HG02763 (cell line): ENCODE data around the gene MERTK.
"Not testable (repeated sequence)": the region's sequence is repeated elsewhere in the genome, so short reads cannot be mapped to it uniquely, and the experiment has no call there.

Source experiments
- ATAC-seq: cut with Tn5 transposase; IDR thresholded peaks from one replicate; pipeline ENCODE4 v1.9.1; 2021; ENCODE audit warnings: mild to moderate bottlenecking, moderate library complexity; ENCODE audit not compliant: unreplicated experiment

MERTK gene

DNA sequence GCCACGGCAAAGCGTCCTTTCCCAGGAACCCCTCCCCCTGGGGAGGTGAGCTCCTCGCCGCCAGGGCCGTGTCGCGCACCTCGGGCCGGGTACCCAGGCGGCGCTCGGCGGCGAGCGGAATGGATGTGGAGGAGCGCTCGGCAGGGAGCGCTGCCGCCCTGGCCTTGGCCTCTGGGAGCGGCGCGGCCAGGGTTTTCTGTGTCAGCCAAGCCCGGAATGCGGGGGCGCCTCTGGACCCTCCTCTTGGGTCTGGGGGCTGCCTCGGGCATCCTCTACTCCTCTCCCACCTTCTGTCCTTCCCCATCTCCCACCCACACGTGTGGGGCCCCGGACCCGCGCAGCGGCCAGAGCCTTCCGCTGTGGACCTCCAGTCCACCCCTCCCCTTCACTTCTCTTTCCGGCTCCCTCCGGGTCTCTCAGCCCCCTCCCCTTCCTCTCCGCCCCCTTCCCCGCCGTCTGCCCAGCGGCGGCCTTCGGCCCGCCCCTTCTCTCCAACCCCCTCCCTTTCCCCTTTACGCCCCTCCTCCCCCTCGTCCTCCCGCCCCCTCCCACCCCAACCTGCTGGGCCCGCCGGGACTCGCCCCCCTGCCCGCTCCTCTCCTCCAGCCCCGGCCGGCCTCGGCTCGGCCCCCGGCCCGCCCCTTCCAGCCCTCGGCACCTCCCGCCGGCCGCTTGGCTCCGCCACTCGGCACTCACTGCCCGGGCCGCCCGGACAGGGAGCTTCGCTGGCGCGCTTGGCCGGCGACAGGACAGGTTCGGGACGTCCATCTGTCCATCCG lies at the start of gene MERTK:
MERTK (plus strand) TSS at position 684 of the 779 bp plus-strand sequence. CDS start 129 bp downstream, outside the sequence.
- peak; percentile 55 for ATAC-seq

DNA sequence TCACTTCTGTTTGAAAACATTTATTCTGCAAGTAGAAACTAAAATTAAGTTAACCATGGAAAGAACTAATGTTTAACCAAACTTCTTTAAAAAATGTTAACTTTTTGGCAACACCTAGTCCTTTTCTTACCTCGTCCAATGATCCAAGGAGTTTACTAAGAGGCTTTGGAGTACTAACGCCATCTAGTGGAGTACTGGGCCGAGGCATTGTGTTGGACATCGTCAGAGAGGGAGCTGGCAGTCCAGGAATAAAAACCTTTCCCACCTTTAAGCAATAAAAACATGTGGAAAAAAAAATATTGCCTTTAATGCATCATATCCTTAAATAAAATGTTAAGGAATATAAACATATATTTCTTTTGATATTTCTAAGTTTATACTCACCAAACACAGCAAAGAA lies 47.8 kb upstream of the MERTK start:
- ATAC-seq = not testable (repeated sequence)

DNA sequence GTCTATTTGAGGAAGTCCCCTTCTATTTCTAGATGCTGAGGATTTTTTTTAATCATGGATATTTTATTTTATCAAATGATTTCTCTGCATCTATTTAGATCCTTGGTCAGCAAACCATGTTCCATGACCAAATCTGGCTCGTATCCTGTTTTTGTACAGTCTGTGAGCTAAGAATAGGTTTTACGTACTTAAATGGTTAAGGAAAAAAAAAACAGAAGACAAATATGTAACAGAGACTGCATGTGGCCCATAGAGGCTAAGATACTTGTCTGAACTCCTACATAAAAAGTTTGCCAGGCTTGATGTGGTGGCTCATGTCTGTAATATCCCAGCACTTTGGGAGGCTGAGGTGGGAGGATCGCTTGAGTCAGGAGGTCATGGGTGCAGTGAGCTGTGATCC lies 45.9 kb upstream of the MERTK start:
- not testable (repeated sequence) for ATAC-seq

DNA sequence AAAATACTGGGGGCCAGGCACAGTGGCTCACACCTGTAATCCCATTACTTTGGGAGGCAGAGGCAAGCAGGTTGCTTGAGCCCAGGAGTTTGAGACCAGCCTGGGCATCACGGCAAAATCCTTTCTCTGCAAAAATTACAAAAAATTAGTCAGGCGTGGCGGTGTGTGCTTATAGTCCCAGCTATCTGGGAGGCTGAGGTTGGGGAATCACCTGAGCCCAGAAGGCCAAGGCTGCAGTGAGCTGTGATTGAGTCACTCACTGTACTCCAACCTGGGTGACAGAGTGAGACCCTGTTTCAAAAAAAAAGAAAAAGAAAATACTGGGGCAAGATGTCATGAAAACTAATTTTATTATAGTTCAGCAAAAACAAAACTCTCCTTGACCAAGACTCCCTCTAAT lies 38.4 kb upstream of the MERTK start:
- not testable (repeated sequence) for ATAC-seq

DNA sequence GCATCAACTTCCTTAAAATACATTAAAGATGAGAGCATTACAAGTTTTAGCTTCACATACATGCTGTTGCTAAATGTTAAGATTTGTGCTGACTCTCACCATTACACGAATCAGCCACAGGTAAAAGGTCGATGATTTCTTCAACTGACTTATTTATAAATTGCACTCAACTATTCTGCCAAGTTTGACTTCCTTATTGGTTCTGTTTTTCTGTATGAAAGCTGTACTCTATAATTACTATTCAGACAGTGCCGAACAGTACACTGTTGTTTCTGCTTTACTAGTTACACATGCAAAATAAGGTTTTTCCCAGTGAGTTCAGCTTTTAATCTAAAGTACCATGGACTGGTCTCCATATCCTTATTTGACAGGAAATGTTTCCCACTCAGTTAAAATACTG lies 33.3 kb upstream of the MERTK start:
- ATAC-seq = not testable (repeated sequence)

DNA sequence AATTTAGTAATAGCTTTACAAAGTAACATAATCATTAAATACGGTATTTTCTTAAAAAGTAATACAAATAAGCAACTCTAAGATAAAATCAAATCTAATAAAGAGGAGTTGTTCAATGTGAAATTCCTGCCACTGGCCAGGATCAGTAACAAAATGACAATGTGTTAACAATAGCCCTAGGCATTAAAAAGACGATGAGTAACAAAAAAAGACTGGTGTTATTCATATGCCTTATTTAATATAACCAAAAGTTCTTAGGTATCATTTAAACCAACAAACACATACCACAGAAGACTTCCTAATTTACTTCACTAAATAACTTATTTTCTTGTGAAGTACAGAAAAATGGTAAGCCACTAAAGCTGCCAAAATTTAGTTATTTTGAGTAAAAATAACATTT lies 25.6 kb upstream of the MERTK start:
- ATAC-seq = not testable (repeated sequence)

DNA sequence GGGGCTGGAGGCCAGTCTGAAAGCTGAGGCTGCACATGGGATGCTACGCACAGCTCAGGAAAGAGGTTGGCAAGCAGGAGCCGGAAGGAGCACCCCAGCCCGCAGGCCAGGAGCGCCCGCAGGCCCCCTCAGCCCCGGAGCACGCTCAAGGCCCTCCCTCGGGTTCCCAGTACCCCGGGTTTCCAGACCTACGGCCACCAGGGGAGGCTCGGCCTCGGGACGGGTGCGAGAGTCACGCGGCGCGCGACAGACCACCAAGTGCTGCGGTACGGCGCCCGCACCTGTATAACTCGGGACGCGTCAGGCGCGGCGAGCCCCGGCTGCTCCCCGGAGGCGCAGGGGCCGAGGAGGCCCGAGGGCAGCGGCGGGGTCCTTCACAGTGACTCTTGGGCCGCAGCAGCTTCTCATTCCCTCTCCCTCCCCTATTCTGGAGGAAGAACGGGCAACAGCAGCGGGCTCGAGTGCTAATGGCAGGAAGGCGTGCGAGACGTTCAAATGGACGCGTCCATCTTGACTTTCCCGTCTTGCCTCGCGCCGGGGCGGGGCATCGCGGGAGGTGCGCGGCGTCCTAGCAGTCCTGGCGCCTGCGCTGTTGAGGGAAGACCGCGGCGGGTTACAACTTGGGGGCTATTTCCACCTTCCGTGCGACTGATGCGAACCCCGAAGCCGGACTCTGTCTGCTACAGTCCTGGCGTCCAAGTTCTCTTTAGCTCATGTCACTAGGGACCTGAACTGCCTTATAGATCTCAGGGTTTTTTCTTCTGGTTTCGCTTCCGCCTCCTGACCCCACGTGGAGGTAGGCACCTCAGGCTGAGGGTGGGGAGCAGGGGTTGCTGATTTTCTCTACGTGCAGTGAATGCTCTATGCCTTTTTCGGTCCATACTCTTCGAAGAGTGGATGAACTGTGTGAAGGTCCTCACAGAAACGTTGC lies 14.5 kb upstream of the MERTK start, which contains the start of gene ANAPC1:
ANAPC1 (minus strand) TSS at position 533 of the 931 bp plus-strand sequence. CDS start 3,368 bp downstream, outside the sequence.
- peak; percentile 90 for ATAC-seq

DNA sequence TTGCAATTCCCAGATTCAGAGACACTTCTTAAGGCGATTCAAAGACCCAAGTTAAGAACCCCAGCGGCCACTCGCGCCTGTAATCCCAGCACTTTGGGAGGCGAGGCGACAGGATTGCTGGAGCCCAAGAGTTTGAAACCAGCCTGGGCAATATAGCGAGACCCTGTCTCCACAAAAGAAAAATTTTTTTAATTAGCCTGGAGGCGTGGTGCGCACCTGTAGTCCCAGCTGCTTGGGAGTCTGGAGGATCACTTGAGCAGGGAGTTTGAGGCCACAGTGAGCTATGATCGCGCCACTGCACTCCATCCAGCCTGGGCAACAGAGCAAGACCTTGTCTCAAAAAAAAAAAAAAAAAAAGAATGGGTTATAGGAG lies 13.8 kb upstream of the MERTK start:
- no peak for ATAC-seq

DNA sequence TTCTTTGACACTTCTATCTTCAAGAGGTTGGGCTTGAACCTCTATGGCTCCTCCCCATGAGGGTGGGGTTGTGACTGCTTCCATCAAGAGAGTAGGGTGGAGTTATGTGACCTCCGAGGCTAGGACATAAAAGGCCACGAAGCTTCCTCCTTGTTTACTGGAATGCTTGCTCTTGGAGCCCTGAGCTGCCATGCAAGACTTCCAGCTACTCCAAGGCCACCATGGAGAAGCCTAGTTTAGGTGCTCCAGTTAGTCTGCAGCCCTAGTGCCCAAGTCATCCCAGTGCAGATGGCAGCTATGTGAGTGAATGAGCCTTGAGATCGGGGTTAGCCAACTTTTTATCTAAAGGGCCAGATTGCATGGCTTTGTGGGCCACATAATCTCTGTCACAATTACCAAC lies 2.4 kb upstream of the MERTK start:
- no peak for ATAC-seq

DNA sequence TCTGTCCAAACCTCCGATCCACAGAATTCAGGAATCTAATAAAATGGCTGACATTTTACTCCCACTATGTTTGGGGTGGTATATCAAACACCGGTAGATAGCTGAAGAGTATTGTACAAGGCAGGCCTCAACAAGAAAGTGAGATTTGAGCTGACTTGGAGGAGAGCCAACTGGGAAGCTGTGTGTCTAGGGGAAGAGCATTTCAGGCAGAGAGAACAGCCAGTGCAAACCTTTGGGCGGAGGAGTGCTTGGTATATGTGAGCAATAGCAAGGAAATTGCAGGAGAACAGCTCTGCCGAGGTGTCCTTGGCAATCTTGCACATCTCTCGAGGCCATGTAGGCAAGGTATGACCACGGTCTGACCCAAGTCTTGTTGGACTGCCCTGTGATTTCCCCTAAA lies 1.8 kb upstream of the MERTK start:
- ATAC-seq = no peak

DNA sequence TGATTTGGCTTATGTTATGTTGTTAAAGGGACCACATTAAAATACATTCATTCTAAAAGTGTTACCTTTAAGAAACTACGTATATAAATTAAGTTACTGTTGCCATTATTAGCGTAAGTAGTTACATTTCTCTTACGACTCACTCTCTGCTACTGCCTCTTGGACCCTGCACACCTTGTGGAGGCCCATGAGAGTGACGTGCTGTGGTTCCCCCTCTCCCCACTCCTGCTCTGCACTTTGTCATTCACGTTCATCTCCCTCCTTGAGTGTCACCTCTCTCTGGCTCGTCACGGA lies 830 bp upstream of the MERTK start:
- ATAC-seq = peak; percentile 14

DNA sequence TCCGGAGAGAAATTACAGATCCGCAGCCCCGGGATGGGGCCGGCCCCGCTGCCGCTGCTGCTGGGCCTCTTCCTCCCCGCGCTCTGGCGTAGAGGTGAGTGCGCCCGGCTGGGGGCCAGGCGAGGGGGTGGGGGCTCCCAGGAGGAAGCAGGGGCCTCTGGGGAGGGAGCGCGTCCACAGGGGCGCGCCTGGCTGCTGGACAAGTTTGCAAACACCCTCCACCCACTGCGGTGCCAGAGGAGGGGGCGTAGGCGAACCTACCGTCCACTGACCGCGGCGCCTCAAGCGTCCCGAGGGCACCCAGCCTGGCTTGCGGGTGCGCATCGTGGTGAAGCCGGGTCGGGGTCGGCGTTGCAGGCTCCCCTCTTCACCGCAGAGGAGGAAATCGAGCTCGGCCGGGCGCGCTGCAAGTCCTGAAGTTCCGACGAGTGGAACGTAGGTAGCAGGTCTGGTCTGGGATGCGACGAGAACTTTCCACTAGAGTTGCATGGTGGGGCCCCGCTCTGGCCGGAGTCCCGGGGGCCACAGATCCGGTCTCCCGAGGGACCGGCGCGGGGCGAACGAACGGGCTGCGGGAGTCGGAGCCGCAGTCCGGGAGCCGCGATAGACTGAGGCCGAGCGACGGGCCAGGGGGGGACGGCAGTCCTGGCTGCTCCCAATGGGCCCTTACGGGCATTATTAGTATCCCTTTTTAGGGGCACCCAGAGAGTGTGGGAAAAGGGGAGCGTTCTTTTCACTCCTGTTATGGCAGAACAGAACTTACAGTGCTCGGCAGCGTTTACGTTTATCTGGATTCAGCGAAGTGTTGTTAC lies 502 bp downstream of the MERTK start:
- ATAC-seq = no peak

DNA sequence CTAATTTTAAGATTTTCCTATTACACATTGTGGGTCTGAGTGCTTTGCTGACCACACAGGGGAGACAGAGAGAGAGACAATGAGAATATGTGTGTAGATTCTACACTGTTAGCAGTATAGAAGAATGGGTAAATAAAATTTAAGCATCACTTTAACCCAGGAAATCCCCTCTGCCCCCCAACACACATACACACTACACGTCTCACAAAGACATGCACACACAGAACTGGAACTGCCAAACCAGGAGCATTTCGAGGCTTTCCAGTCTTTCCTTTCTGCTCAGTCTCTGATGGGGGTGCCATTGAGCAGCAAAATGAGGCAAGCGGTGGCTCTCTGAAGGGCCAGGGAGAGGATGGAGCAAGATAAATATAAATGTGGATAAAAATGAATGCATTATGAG lies 2.5 kb downstream of the MERTK start:
- no peak for ATAC-seq

DNA sequence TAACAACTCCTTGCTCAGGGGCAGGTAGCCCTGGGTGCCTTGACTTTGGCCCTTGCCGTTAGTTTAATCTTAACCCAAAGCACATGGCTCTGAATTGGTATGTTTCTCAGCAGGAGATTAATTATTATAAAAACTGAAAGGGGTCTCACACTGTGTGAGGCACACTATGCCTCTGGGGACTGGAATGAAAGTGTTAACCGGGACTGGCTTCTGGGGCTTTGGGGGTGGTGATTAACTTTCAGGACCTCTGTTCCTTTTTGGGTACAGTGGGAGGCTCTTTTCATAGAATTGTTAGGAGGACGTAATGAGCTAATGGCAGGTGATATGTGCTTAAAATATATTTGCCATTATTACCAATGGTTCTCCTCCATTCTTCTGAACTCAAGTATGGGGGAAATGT lies 5.1 kb downstream of the MERTK start:
- no peak for ATAC-seq

DNA sequence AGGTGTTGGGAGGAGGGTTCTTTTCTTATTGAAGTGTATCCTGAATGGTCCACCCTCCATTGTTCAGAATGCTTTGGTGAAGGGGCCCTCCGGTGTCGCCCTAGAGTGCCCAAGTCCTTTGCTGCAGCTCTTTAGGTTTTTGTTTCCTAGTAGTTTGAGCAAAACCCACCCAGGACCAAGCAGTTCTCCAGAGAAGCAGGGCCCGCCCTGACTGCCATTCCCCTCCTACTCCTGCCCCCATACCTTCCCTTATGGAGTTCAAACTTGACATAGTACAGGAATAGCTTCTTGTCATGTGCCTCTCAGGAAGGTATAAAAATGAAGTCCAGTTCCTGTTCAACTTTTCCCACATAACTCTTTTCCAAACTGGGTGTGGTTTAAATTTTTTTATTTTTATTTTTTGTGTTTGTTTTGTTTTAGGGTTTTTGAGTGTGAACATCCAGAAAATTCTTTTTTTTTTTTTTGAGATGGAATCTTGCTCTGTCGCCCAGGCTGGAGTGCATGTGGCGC lies 5.6 kb downstream of the MERTK start:
- no peak for ATAC-seq

DNA sequence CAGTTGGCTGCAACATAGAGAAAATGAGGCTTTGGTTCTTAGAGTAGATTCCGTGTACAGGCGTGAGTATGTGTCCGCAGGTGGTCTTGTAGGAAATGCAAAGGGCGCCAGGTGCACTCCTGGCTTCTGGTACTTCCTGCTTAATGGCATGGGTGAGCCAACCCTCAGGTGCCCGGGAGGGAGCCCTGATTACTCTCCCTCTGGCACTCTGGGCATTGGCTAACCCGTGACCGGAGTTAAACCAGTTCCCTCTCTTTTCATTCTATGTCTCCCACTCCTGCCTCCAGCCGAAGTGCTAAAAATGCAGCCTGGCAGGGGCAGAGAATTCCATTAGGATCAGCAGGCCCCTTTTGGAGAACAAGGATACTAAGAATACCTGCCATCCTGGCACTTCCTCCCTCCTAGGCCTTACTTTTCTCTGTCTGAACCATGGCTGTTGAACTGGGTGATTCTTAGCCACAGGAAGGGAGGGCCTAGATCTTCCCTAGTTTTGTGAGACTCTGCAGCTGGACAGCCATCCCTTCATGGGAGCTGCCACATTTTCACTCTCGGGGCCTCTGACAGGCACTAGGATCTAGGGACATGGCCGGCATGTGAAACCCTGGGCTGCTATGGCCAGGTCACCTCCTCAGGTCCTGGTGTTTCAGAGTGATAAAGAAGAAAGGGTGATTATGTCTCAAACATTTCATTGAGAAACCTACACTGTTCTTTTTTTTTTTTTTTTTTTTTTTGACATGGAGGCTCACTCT lies 6.5 kb downstream of the MERTK start:
- no peak for ATAC-seq

DNA sequence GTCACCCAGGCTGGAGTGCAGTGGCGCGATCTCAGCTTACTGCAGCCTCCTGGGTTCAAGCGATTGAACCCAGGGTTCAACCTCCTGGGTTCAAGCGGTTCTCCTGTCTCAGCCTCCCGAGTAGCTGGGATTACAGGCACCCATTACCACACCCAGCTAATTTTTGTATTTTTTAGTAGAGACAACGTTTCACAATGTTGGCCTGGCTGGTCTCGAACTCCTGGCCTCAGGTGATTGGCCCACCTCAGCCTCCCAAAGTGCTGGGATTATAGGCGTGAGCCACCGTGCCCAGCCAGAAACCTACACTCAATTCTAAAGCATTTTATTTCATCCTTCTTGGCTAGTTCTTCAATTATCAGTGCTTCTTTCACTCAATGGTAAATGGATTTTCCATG lies 7.1 kb downstream of the MERTK start:
- ATAC-seq = not testable (repeated sequence)

DNA sequence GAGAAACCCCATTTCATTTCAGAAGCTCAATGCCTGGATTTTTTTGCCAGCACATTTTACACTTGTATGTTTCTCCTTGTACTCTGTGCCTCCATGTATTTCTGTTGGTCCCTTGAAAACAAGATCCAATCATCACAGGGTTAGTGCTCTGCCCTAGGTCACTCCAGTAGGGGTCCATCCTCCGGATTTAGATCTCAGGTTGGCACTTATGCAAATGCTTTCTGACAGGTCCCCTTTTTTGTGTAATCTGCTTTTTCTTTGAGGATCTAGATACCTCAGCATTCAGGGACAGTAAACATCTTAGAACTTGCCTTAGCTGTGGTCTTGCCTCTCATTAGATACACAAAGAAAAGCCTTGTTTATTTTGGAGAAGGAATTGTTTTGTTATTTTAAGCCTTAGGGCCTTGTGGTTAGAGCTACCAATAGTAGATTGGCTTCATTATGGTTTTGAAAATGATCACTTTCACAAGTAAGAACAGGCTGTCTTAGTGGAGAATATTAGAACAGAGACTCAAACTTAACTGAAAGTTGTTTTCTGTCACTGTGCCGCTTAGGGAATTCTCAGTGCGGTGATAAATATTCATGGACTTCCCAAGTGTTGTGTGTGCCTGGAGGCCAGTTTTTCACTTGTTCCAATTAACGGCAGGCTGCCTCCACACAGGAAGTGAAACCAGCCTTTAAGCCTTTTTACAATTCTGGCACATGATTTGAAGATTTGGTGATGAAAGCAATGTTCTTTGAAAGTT lies 7.8 kb downstream of the MERTK start:
- no peak for ATAC-seq

DNA sequence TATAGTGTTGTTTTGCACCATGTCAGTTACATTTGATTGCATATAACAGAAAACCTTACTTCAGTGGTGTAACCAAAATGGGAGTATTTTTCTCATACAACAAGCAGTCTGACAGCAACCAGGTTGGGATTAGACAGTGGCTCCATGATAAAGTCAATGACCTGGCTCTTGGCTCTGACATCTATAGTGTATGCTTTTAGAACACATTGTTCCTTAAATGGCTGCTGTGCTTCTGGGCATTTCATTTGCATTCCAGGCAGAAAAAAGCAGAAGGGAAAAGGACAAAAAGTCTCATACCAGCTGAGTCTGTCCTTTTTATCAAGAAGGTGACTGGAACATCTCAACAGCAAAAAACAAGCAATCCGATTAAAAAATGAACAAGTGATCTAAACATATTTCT lies 10.2 kb downstream of the MERTK start:
- ATAC-seq = no peak

DNA sequence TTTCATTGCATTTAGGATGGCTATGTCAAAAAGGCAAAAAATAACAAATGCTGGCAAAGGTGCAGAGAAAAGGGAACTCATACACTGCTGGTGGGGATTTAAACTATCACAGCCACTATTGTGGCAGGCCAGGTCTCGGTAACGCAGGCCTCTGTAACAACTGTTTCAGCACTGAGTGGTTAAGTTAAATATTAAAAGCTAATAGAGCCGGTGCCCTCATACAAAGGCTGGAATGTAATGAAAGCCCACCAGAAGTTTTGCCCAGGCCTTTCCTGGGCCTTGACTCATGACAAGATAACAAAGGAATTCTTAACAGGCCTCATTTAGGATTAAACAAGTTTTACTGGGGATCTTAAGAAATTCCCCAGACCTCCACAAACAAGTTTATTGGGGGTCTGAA lies 10.7 kb downstream of the MERTK start:
- ATAC-seq = no peak
